PC-3 (cell line): Measurements from ENCODE around the gene NDRG4. TPM values are rescaled to one million over a fixed set of nuclear protein-coding genes. Genes with fewer than 3 reads are reported as not detected.

Source experiments
- ATAC-seq: fragments of 200-7000 bp; cut with Tn5 transposase; 2 replicates; pipeline ENCODE4 v1.9.1; 2020; ENCODE audit warnings: mild to moderate bottlenecking, moderate library complexity
- BruUV-seq: library from RNA; stranded (reverse); fragments of 400-500 nt; replicated peaks from 2 replicates; lab custom pipeline; 2021; lab: Mats Ljungman, UMichigan
- CTCF ChIA-PET: fragments of 300-600 bp; sonication (Branson Sonifier 250); formaldehyde crosslinking; loops from one replicate; lab custom pipeline; 2022; ENCODE audit warnings: antibody characterized with exemption; lab: Charles Lee
- POLR2A ChIA-PET: fragments of 300-600 bp; sonication (Branson Sonifier 250); formaldehyde crosslinking; loops from one replicate; lab custom pipeline; 2022; ENCODE audit warnings: antibody characterized with exemption; ENCODE audit not compliant: unreplicated experiment; lab: Charles Lee
- DNase-seq: peaks from one replicate; pipeline ENCODE4 v3.0.0-alpha.2; 2015
- H2AFZ ChIP-seq: fragments of 300-600 bp; sonication (generic); 2 replicates; pipeline ENCODE4 v1.6.0; 2016; ENCODE audit warnings: antibody characterized with exemption, low read length
- H3F3A ChIP-seq: fragments of 300-600 bp; sonication (generic); one replicate; pipeline ENCODE4 v1.6.0; 2017; ENCODE audit warnings: antibody characterized with exemption, low read length, control low read depth, mild to moderate bottlenecking; ENCODE audit not compliant: unreplicated experiment
- H3K27ac ChIP-seq: fragments of 300-600 bp; sonication (generic); 2 replicates; pipeline ENCODE4 v1.5.1; 2016; ENCODE audit warnings: mild to moderate bottlenecking, low read length
- H3K27me3 ChIP-seq: fragments of 300-600 bp; sonication (generic); 2 replicates; pipeline ENCODE4 v1.6.1; 2016; ENCODE audit warnings: low read length, mixed read lengths
- H3K36me3 ChIP-seq: fragments of 300-600 bp; sonication (generic); 2 replicates; pipeline ENCODE4 v1.6.1; 2016; ENCODE audit warnings: low read depth, mixed run types, low read length, mixed read lengths
- H3K4me1 ChIP-seq: fragments of 300-600 bp; sonication (generic); 2 replicates; pipeline ENCODE4 v1.5.1; 2016; ENCODE audit warnings: low read length; ENCODE audit not compliant: insufficient read depth
- H3K4me2 ChIP-seq: fragments of 300-600 bp; sonication (generic); 2 replicates; pipeline ENCODE4 v1.6.0; 2016; ENCODE audit warnings: low read length
- H3K4me3 ChIP-seq: fragments of 300-600 bp; sonication (generic); 2 replicates; pipeline ENCODE4 v1.5.1; 2016; ENCODE audit warnings: mild to moderate bottlenecking, low read length, mixed read lengths
- H3K79me2 ChIP-seq: fragments of 300-600 bp; sonication (generic); 2 replicates; pipeline ENCODE4 v1.6.1; 2017; ENCODE audit warnings: low read length, mixed read lengths
- H3K9ac ChIP-seq: fragments of 300-600 bp; sonication (generic); 2 replicates; pipeline ENCODE4 v1.6.0; 2016; ENCODE audit warnings: mild to moderate bottlenecking, low read length
- H3K9me2 ChIP-seq: fragments of 300-600 bp; sonication (generic); replicated peaks from 2 replicates; pipeline ENCODE4 v1.6.1; 2016; ENCODE audit warnings: mixed run types, low read length, mixed read lengths
- H3K9me3 ChIP-seq: fragments of 300-600 bp; sonication (generic); 2 replicates; pipeline ENCODE4 v1.6.1; 2016; ENCODE audit warnings: low read length, mixed read lengths
- H4K20me1 ChIP-seq: fragments of 300-600 bp; sonication (generic); 2 replicates; pipeline ENCODE4 v1.6.1; 2016; ENCODE audit warnings: low read length, mixed read lengths
- EZH2 ChIP-seq: fragments of 300-600 bp; sonication (generic); IDR thresholded peaks from one replicate; pipeline ENCODE4 v1.6.1; 2017; ENCODE audit warnings: antibody characterized with exemption, mild to moderate bottlenecking, low read length; ENCODE audit not compliant: unreplicated experiment
- EZH2phosphoT487 ChIP-seq: fragments of 300-600 bp; sonication (generic); IDR thresholded peaks from 2 replicates; pipeline ENCODE4 v1.6.1; 2018; ENCODE audit warnings: mild to moderate bottlenecking, antibody characterized with exemption, low read length, borderline replicate concordance
- intact Hi-C: fragments of 100-400 bp; cut with micrococcal nuclease; formaldehyde crosslinking; loops from 2 replicates; pipeline ENCODE4 v1.9.0; 2023
- total RNA-seq: library from RNA; depleted of rRNA; stranded (reverse); fragments of >200 nt; gene quantifications from 2 replicates; pipeline ENCODE4 v1.2.3, GENCODE V29; 2014
- TF ChIP-seq, protein P1 (sequence below): fragments of 300-600 bp; sonication (generic); conservative IDR thresholded peaks from 2 replicates; pipeline ENCODE4 v1.5.1; 2017; ENCODE audit warnings: antibody characterized with exemption, low read depth, mild to moderate bottlenecking, low read length

Gene NDRG4
- total RNA-seq, 1 experiment from 2014 or later = 26.6 TPM

GRCh38 chr16:58478427-58478826, 21.5 kb upstream of the NDRG4 start:
- intact Hi-C loops = no loop called here
- no peaks in the 10 kb centered on the region for H3K9me2 ChIP-seq
- CTCF ChIA-PET = no interaction called here

DNA sequence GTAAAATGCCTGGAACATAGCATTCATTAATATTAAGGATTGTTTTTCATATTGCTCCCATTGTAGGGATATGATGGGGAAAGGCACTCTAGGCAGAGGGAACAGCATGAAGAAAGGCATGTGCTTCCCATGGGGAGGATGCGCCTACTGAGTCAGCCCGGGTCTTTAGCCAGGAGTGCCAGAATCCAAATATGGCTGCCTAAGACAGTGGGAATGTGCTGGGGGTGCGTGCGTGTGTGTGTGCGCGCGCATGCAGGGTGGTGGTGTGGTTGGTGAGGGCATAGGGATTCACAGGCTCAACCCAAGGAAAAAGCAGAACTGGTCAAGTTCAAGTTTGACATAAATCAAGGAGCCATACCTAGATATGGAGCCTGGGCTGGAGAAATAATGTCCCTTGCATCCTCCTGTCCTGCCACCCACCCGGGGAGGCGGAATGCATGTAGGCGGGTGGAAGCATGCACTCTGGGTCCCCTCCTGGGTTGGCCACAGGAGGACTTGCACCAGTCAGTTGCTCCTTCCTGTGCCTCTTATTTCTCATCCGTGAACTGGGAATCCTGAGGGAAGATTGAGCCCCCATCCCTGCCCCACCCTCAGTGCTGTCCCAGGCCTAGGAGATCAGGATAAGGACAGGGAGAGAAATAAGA, 18.6 kb upstream of the NDRG4 start:
- no peaks in the 10 kb centered on the region for H4K20me1 ChIP-seq
- no peaks in the 10 kb centered on the region for H3F3A ChIP-seq
- DNase-seq (no peak), ATAC-seq (no peak)
- H3K4me3 ChIP-seq = no peak overlapping the region
- H3K4me2 ChIP-seq = no peak overlapping the region
- H2AFZ ChIP-seq = no peak overlapping the region
- H3K9me2 ChIP-seq = no peaks in the 10 kb centered on the region
- H3K79me2 ChIP-seq = no peaks in the 10 kb centered on the region
- H3K36me3 ChIP-seq = no peaks in the 10 kb centered on the region
- H3K27me3 ChIP-seq = no peaks in the 10 kb centered on the region
- BruUV-seq = no TSS peak
- ChIA-PET CTCF (no interaction called here), POLR2A (no interaction called here)
- peaks cover 10% of the 10 kb centered on the region for H3K4me1 ChIP-seq
- intact Hi-C loops = no loop called here
- no peaks in the 10 kb centered on the region for H3K9me3 ChIP-seq
- no peak overlapping the region for H3K9ac ChIP-seq
- TF ChIP-seq EZH2 (no peak), EZH2phosphoT487 (no peak)
- TF ChIP-seq, protein P1, sequence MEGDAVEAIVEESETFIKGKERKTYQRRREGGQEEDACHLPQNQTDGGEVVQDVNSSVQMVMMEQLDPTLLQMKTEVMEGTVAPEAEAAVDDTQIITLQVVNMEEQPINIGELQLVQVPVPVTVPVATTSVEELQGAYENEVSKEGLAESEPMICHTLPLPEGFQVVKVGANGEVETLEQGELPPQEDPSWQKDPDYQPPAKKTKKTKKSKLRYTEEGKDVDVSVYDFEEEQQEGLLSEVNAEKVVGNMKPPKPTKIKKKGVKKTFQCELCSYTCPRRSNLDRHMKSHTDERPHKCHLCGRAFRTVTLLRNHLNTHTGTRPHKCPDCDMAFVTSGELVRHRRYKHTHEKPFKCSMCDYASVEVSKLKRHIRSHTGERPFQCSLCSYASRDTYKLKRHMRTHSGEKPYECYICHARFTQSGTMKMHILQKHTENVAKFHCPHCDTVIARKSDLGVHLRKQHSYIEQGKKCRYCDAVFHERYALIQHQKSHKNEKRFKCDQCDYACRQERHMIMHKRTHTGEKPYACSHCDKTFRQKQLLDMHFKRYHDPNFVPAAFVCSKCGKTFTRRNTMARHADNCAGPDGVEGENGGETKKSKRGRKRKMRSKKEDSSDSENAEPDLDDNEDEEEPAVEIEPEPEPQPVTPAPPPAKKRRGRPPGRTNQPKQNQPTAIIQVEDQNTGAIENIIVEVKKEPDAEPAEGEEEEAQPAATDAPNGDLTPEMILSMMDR = no peak
- no peak overlapping the region for H3K27ac ChIP-seq

More at GRCh38 chr16:58478427-58478826, 21.5 kb upstream of the NDRG4 start:
- no peak overlapping the region for H2AFZ ChIP-seq
- ATAC-seq (no peak), DNase-seq (no peak)
- H3F3A ChIP-seq = no peaks in the 10 kb centered on the region
- H3K4me1 ChIP-seq = peaks cover 10% of the 10 kb centered on the region
- BruUV-seq = no TSS peak
- no peaks in the 10 kb centered on the region for H3K79me2 ChIP-seq
- no peak overlapping the region for H3K4me2 ChIP-seq
- TF ChIP-seq EZH2phosphoT487 = no peak
- H4K20me1 ChIP-seq = no peaks in the 10 kb centered on the region
- H3K27me3 ChIP-seq = no peaks in the 10 kb centered on the region
- H3K27ac ChIP-seq = no peak overlapping the region
- H3K9me3 ChIP-seq = no peaks in the 10 kb centered on the region
- no peak overlapping the region for H3K9ac ChIP-seq
- no peak overlapping the region for H3K4me3 ChIP-seq
- no peaks in the 10 kb centered on the region for H3K36me3 ChIP-seq
- POLR2A ChIA-PET = no interaction called here

DNA sequence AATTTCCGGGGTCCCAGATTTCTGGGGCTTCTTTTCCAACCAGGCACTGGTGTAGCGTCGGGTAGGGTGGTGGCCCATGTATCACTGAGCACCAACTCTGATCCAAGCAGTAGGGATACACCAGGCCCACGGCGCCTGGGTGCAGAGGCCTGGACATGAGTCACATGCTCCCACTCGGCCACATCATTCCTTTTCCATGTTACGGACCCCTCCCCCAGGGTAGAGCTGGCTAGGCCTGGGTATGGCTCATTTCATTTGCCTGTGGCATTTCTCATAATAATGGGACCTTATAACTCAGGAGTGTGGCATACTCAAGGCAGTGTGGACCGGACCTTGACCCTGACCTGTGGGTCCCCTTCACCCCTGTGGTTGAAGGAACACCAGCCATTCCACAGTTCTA, 18.0 kb upstream of the NDRG4 start:
- Histone ChIP-seq H4K20me1 (no peaks in the 10 kb centered on the region), H3F3A (no peaks in the 10 kb centered on the region), H3K9me3 (no peaks in the 10 kb centered on the region), H3K4me2 (no peak overlapping the region), H3K27me3 (no peaks in the 10 kb centered on the region), H3K4me1 (peaks cover 10% of the 10 kb centered on the region), H3K36me3 (no peaks in the 10 kb centered on the region), H3K9ac (no peak overlapping the region), H3K27ac (no peak overlapping the region), H3K4me3 (no peak overlapping the region), H3K9me2 (no peaks in the 10 kb centered on the region), H3K79me2 (no peaks in the 10 kb centered on the region), H2AFZ (no peak overlapping the region)
- POLR2A ChIA-PET = no interaction called here
- CTCF ChIA-PET = no interaction called here
- TF ChIP-seq EZH2phosphoT487 (no peak), EZH2 (no peak)
- TF ChIP-seq, protein P1 = no peak
- no TSS peak for BruUV-seq
- intact Hi-C loops = no loop called here
- DNase-seq (no peak), ATAC-seq (no peak)
